T-helper 1 cell (primary cell): ENCODE data around the gene PTPA.
A peak's percentile ranks its signal among the peaks of the same experiment; 100 is the strongest.

Experiments
- DNase-seq, 5 donors: peaks; one replicate each; pipeline ENCODE4 v3.0.0-alpha.2; 2012 to 2020
- total RNA-seq, 4 donors: gene quantifications; one replicate each; lab custom pipeline; 2026; lab: John Stamatoyannopoulos, UW

PTPA gene
- 26.5 to 37.5 (median 29.2) reads per million in 4 donors for total RNA-seq

GRCh38 chr9:129110740-129111527 lies at the start of gene PTPA, which contains the start of gene CRAT:
Gene PTPA, plus strand, starts transcription at chr9:129111415. Its CDS starts 186 bp downstream, at chr9:129111601.
Gene CRAT, minus strand, starts transcription at chr9:129110793. Its CDS starts 284 bp downstream, at chr9:129110509.
- DNase-seq: peak; percentile 95 to 97 (median 96)

- DNase-seq: no peak
These were observed 48.2 kb upstream of the PTPA start for GRCh38 chr9:129063061-129063460.

- DNase-seq: no peak
These were observed 46.7 kb upstream of the PTPA start for GRCh38 chr9:129064499-129064908.

GRCh38 chr9:129068110-129068509 lies 43.1 kb upstream of the PTPA start:
- DNase-seq: no peak

GRCh38 chr9:129068990-129069861 lies 42.0 kb upstream of the PTPA start:
- DNase-seq: peak; percentile 22 to 49 (median 39)

- DNase-seq: no peak
These were observed 41.2 kb upstream of the PTPA start for GRCh38 chr9:129069862-129070641.

- no peak for DNase-seq
These were observed 40.3 kb upstream of the PTPA start for GRCh38 chr9:129070696-129071525.

- peak in 2 of 5 donors; percentile 8 to 17 for DNase-seq
These were observed 39.6 kb upstream of the PTPA start for GRCh38 chr9:129071526-129072126.

GRCh38 chr9:129072171-129072570 lies 39.0 kb upstream of the PTPA start:
- DNase-seq: no peak

- DNase-seq: no peak
These were observed 37.8 kb upstream of the PTPA start for GRCh38 chr9:129073404-129073803.

- DNase-seq: no peak
These were observed 37.1 kb upstream of the PTPA start for GRCh38 chr9:129074106-129074505.

- DNase-seq: no peak
These were observed 35.1 kb upstream of the PTPA start for GRCh38 chr9:129075996-129076639.

GRCh38 chr9:129076640-129077037 lies 34.6 kb upstream of the PTPA start:
- no peak for DNase-seq

- no peak for DNase-seq
These were observed 34.0 kb upstream of the PTPA start for GRCh38 chr9:129077236-129077635.

- DNase-seq: no peak
These were observed 32.3 kb upstream of the PTPA start for GRCh38 chr9:129078691-129079503.

- no peak for DNase-seq
These were observed 31.4 kb upstream of the PTPA start for GRCh38 chr9:129079829-129080228.

GRCh38 chr9:129080298-129080600 lies 31.0 kb upstream of the PTPA start:
- no peak for DNase-seq

GRCh38 chr9:129080601-129081387 lies 30.4 kb upstream of the PTPA start, which contains the start of gene DOLPP1:
Gene DOLPP1, plus strand, starts transcription at chr9:129081111. Its CDS starts 21 bp downstream, at chr9:129081132.
- peak; percentile 97 to 99 (median 98) for DNase-seq

GRCh38 chr9:129081388-129081904 lies 29.8 kb upstream of the PTPA start:
- DNase-seq: no peak
